OCI-M2 (cell line): ENCODE measurements around the gene RCHY1.

Experiments
- DNase-seq: peaks from one replicate; lab custom pipeline; 2025; ENCODE audit not compliant: unreplicated experiment; lab: John Stamatoyannopoulos, UW

Gene RCHY1

DNA sequence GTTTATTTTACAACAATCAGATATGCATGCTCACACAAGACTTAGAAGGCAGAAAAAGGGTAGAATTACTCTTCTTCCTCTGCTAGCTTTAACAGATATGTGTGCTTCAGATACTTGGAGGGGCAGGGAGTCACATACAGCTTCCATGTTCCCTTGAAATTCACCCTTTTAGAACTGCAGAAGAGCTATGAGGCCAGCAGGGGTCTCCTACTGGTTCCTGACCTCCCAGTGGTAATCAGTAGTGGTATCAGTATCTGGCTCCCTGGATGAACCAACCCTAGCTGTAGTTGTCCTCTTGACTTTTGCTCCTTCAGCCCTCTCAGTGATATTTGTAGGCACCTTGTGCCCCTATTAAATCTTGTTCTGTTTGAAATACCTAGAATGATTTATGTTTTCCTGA lies 81.5 kb downstream of the RCHY1 start:
- no peak for DNase-seq

GRCh38 chr4:75429208-75429607 lies 85.0 kb downstream of the RCHY1 start:
- no peak for DNase-seq
